ENCODE results near the gene DISC1.

- no peak for TF ChIP-seq POLR2A (IDR thresholded peaks at IDR 0.05)
- TF ChIP-seq CTCF (IDR thresholded peaks at IDR 0.05), result no peak
Observed at GRCh38 chr1:231708394-231708793, 81.8 kb downstream of the DISC1 start.
